ENCODE results near the gene CNNM4.

The CNNM4 gene

DNA sequence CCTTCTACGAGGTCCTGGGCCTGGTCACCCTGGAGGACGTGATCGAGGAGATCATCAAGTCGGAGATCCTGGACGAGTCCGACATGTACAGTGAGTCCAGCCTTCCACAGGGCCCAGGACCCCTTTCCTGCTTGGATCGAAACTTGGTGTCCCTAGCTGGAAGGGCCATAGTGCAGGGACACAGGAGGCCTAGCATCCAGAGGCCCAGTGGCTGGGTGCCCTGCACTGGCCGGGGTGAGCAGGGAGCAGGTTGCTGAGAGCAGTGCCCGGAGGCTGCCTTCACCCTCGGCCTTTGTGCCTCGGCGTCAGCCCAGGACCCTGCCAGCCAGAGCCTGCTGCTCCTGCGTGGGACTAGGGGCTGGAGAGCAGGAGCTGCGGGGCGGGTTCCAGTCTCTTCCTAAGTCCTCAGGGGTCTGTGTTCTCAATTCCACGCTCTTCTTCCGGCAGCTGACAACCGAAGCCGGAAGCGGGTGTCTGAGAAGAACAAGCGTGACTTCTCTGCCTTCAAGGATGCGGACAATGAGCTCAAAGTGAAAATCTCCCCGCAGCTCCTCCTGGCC is 36.4 kb downstream of the CNNM4 start:
- Histone ChIP-seq H3K9ac (ENCODE audit: low read length) (no peak overlapping the region), H3K9me3 (ENCODE audit: insufficient read depth, low read length) (no peaks in the 10 kb centered on the region), H3K36me3 (ENCODE audit: low read length) (no peaks in the 10 kb centered on the region)

DNA sequence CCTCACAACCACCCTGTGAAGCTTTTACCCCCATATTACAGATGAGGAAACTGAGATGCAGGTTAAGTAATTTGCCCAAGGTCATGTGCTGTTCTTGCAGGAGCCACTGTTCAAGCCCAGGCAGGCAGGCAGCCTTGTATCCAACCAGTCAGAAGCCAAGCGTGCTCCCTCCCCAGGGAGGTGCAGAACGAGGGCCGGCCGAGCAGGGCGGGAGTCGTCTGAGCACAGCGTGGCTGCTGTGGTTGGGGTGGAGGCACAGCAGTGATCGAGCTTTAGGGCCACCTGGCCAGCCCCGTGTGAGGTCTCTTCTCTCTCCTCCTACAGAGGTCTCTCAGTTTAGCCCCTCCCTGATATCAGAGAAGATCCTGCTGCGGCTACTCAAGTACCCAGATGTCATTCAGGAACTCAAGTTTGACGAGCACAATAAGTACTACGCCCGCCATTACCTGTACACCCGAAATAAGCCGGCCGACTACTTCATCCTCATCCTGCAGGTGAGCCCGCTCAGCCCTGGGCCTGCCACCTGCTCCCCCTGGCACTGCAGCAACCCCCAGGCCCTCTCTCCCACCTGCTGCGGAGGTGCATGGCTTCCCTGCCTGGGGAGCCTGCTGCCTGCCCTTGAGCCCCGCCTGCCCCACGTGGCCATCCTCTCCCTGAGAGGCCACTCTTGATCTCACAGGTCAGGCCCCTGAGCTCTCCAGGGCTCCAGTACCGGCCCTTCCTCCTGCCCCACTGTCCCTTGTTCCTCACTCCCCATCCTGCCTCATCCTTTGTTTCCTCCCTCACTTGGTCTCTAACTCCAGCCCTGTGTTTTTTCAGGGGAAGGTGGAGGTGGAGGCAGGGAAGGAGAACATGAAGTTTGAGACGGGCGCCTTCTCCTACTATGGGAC is 38.3 kb downstream of the CNNM4 start:
- H3K9me2 ChIP-seq (replicated peaks; ENCODE audit: insufficient read depth, low read length): no peaks in the 10 kb centered on the region
- H4K20me1 ChIP-seq (ENCODE audit: low read depth, low read length): no peaks in the 10 kb centered on the region
- H3K79me2 ChIP-seq (ENCODE audit: insufficient read depth, low read length): no peaks in the 10 kb centered on the region
- H3K27me3 ChIP-seq (ENCODE audit: low read length): no peaks in the 10 kb centered on the region
- no peak overlapping the region for H3K9ac ChIP-seq (ENCODE audit: low read length)
- no peak overlapping the region for H2AFZ ChIP-seq (ENCODE audit: low read depth, low read length, severe bottlenecking)
- no peaks in the 10 kb centered on the region for H3K9me3 ChIP-seq (ENCODE audit: insufficient read depth, low read length)
- no peaks in the 10 kb centered on the region for H3K36me3 ChIP-seq (ENCODE audit: low read length)
- no peak overlapping the region for H3K27ac ChIP-seq (ENCODE audit: low read depth, low read length)
- H3F3A ChIP-seq (ENCODE audit: insufficient read depth): no peaks in the 10 kb centered on the region
- no peak overlapping the region for H3K4me2 ChIP-seq (ENCODE audit: low read depth, low read length, poor library complexity, severe bottlenecking)
- TF ChIP-seq CTCF (IDR thresholded peaks at IDR 0.05; ENCODE audit: insufficient read depth, low read length, poor library complexity, severe bottlenecking) (no peak), EZH2phosphoT487 (conservative IDR thresholded peaks at IDR 0.05; ENCODE audit: low read length) (no peak)
- H3K4me3 ChIP-seq (ENCODE audit: insufficient read depth, low read length, poor library complexity, severe bottlenecking): no peak overlapping the region

More for the DNA sequence above, 36.4 kb downstream of the CNNM4 start:
- Histone ChIP-seq H3K4me3 (ENCODE audit: insufficient read depth, low read length, poor library complexity, severe bottlenecking) (no peak overlapping the region), H3K9me2 (replicated peaks; ENCODE audit: insufficient read depth, low read length) (no peaks in the 10 kb centered on the region), H3K4me2 (ENCODE audit: low read depth, low read length, poor library complexity, severe bottlenecking) (no peak overlapping the region), H3K79me2 (ENCODE audit: insufficient read depth, low read length) (no peaks in the 10 kb centered on the region), H3K27me3 (ENCODE audit: low read length) (no peaks in the 10 kb centered on the region), H3K27ac (ENCODE audit: low read depth, low read length) (no peak overlapping the region), H3F3A (ENCODE audit: insufficient read depth) (no peaks in the 10 kb centered on the region), H4K20me1 (ENCODE audit: low read depth, low read length) (no peaks in the 10 kb centered on the region), H2AFZ (ENCODE audit: low read depth, low read length, severe bottlenecking) (no peak overlapping the region)
- TF ChIP-seq CTCF (IDR thresholded peaks at IDR 0.05; ENCODE audit: insufficient read depth, low read length, poor library complexity, severe bottlenecking): no peak
- no peak for TF ChIP-seq EZH2phosphoT487 (conservative IDR thresholded peaks at IDR 0.05; ENCODE audit: low read length)

- H3F3A ChIP-seq (ENCODE audit: insufficient read depth): no peaks in the 10 kb centered on the region
- no peaks in the 10 kb centered on the region for H4K20me1 ChIP-seq (ENCODE audit: low read depth, low read length)
- no peaks in the 10 kb centered on the region for H3K27me3 ChIP-seq (ENCODE audit: low read length)
- H3K4me2 ChIP-seq (ENCODE audit: low read depth, low read length, poor library complexity, severe bottlenecking): no peak overlapping the region
- H3K27ac ChIP-seq (ENCODE audit: low read depth, low read length): no peak overlapping the region
- H3K79me2 ChIP-seq (ENCODE audit: insufficient read depth, low read length): no peaks in the 10 kb centered on the region
- H3K9ac ChIP-seq (ENCODE audit: low read length): no peak overlapping the region
- H3K4me3 ChIP-seq (ENCODE audit: insufficient read depth, low read length, poor library complexity, severe bottlenecking): no peak overlapping the region
- TF ChIP-seq EZH2phosphoT487 (conservative IDR thresholded peaks at IDR 0.05; ENCODE audit: low read length): no peak
- no peak for TF ChIP-seq CTCF (IDR thresholded peaks at IDR 0.05; ENCODE audit: insufficient read depth, low read length, poor library complexity, severe bottlenecking)
- H2AFZ ChIP-seq (ENCODE audit: low read depth, low read length, severe bottlenecking): no peak overlapping the region
- H3K9me3 ChIP-seq (ENCODE audit: insufficient read depth, low read length): no peaks in the 10 kb centered on the region
- H3K9me2 ChIP-seq (replicated peaks; ENCODE audit: insufficient read depth, low read length): no peaks in the 10 kb centered on the region
- H3K36me3 ChIP-seq (ENCODE audit: low read length): no peaks in the 10 kb centered on the region
Observed at GRCh38 chr2:96799623-96799935, 38.9 kb downstream of the CNNM4 start.

Data from SU-DHL-6 (cell line).